IMR-90 (cell line): Measurements from ENCODE around the gene NDUFV3.

Experiments used
- CEBPB ChIP-seq: IDR thresholded peaks from 2 replicates; pipeline ENCODE4 v1.6.1; 2012; ENCODE audit warnings: low read depth, low read length, improper control_type of control experiment
- CTCF ChIP-seq: conservative IDR thresholded peaks from 2 replicates; pipeline ENCODE4 v1.5.1; 2012; ENCODE audit warnings: mild to moderate bottlenecking, low read depth, low read length, improper control_type of control experiment
- FOS ChIP-seq: fragments of 150-350 bp; IDR thresholded peaks from 2 replicates; pipeline ENCODE4 v1.6.1; 2016; ENCODE audit warnings: low read depth, low read length
- MAZ ChIP-seq: IDR thresholded peaks from 2 replicates; pipeline ENCODE4 v1.6.1; 2012; ENCODE audit warnings: low read depth, mild to moderate bottlenecking, low read length, improper control_type of control experiment, moderate library complexity, borderline replicate concordance
- MXI1 ChIP-seq: IDR thresholded peaks from 2 replicates; pipeline ENCODE4 v1.6.1; 2012; ENCODE audit warnings: low read depth, mild to moderate bottlenecking, low read length, moderate library complexity, borderline replicate concordance
- POLR2A ChIP-seq: IDR thresholded peaks from 2 replicates; pipeline ENCODE4 v1.6.1; 2012; ENCODE audit warnings: mild to moderate bottlenecking, low read depth, low read length
- RAD21 ChIP-seq: IDR thresholded peaks from 2 replicates; pipeline ENCODE4 v1.6.1; 2012; ENCODE audit warnings: low read length, improper control_type of control experiment
- RCOR1 ChIP-seq: IDR thresholded peaks from 2 replicates; pipeline ENCODE4 v1.6.1; 2012; ENCODE audit warnings: mild to moderate bottlenecking, low read length, improper control_type of control experiment; ENCODE audit not compliant: insufficient replicate concordance
- SMC3 ChIP-seq: fragments of 150-350 bp; IDR thresholded peaks from 2 replicates; pipeline ENCODE4 v1.6.1; 2016; ENCODE audit warnings: low read depth, mild to moderate bottlenecking, antibody characterized with exemption, low read length, moderate library complexity
- TF ChIP-seq, protein P1 (sequence below): fragments of 150-350 bp; IDR thresholded peaks from 2 replicates; pipeline ENCODE4 v1.6.1; 2017; ENCODE audit warnings: mild to moderate bottlenecking, antibody characterized with exemption, low read length, low read depth

GRCh38 chr21:42962380-42963007, 69.4 kb downstream of the NDUFV3 start:
- TF ChIP-seq POLR2A (no peak), RAD21 (no peak), CTCF (no peak), MAZ (no peak), CEBPB (no peak), MXI1 (no peak), SMC3 (no peak), RCOR1 (no peak), FOS (no peak)
- TF ChIP-seq, protein P1, sequence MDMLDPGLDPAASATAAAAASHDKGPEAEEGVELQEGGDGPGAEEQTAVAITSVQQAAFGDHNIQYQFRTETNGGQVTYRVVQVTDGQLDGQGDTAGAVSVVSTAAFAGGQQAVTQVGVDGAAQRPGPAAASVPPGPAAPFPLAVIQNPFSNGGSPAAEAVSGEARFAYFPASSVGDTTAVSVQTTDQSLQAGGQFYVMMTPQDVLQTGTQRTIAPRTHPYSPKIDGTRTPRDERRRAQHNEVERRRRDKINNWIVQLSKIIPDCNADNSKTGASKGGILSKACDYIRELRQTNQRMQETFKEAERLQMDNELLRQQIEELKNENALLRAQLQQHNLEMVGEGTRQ = no peak
